ENCODE data around the gene FKBP1A. TPM values are rescaled to one million over a fixed set of nuclear protein-coding genes. Genes with fewer than 3 reads are reported as not detected.

FKBP1A gene
- total and polyA plus RNA-seq, 2 donors (not counting 3 experiments of a cell fraction or from before 2014, with no cell fraction given) = 968 to 1,972 TPM

GRCh38 chr20:1377341-1377871 lies 15.4 kb downstream of the FKBP1A start:
- Histone ChIP-seq H3K4me3 (replicated peaks in 1 of 3; ENCODE audit: insufficient read depth in 1 of 3, low read depth in 1 of 3, low read length in 3 of 3) (peak overlapping the region in 1 of 3 experiments; percentile 3), H3K27me3 (ENCODE audit: control insufficient read depth in 2 of 2, insufficient read depth in 2 of 2, low read length in 2 of 2) (no peaks in the 10 kb centered on the region), H3K36me3 (ENCODE audit: control insufficient read depth in 2 of 2, extremely low read depth in 1 of 2, insufficient read depth in 2 of 2, low read length in 2 of 2) (peaks cover 2 to 7% of the 10 kb centered on the region in 2 experiments), H3K79me2 (ENCODE audit: control insufficient read depth, insufficient read depth, low read length) (peaks cover 99% of the 10 kb centered on the region), H2AFZ (ENCODE audit: low read depth, low read length) (no peak overlapping the region), H3K9ac (replicated peaks; ENCODE audit: extremely low read depth, insufficient read depth, low read length) (peak overlapping the region; percentile 18), H3K4me2 (ENCODE audit: insufficient read depth, low read length) (peak overlapping the region; percentile 63), H4K20me1 (replicated peaks; ENCODE audit: control insufficient read depth, extremely low read depth, insufficient read depth, low read length) (peaks cover 4% of the 10 kb centered on the region), H3K27ac (ENCODE audit: insufficient read depth, low read depth, low read length) (peak overlapping the region; percentile 83), H3K9me1 (replicated peaks; ENCODE audit: control insufficient read depth, extremely low read depth, insufficient read depth, low read length) (no peaks in the 10 kb centered on the region), H3K4me1 (ENCODE audit: control insufficient read depth, extremely low read depth, insufficient read depth, low read length) (peaks cover 100% of the 10 kb centered on the region), H3K9me3 (replicated peaks; ENCODE audit: control insufficient read depth, insufficient read depth, low read length) (no peaks in the 10 kb centered on the region)
- POLR2A ChIA-PET = interaction anchor here (1.3 to 2.7 kb wide), 2 partner anchors 9 to 14 kb away, joined by 4 to 11 read pairs; no protein-coding TSS in a partner anchor
- dilution Hi-C loops (cut with MboI; ENCODE audit: extremely low pct_ligation_motif_present, low sequenced_read_pairs) = no loop called here
- peak; percentile 55 for DNase-seq (ENCODE audit: low read depth, low spot score)
- FAIRE-seq = no peak
- CTCF ChIA-PET = interaction anchor here (0.7 to 3.2 kb wide), 9 partner anchors 9 to 127 kb away, joined by 3 to 24 read pairs (median 3); partner anchors contain the start of gene FKBP1A
- BruUV-seq (replicated peaks) = no TSS peak
- intact Hi-C loops (cut with micrococcal nuclease) = loop anchor here (1.0 kb wide), 2 partner anchors 8 to 12 kb away; no protein-coding TSS in a partner anchor
- no peak for TF ChIP-seq JUN (IDR thresholded peaks at IDR 0.05; ENCODE audit: borderline replicate concordance, insufficient read depth, insufficient read length, low read depth)
- no peak for TF ChIP-seq EZH2 (IDR thresholded peaks at IDR 0.05; ENCODE audit: borderline replicate concordance, low read depth, low read length, severe bottlenecking)
- no peak for TF ChIP-seq MAX (IDR thresholded peaks at IDR 0.05; ENCODE audit: insufficient read depth, insufficient read length)
- TF ChIP-seq POLR2A (IDR thresholded peaks at IDR 0.05; ENCODE audit: low read depth, low read length) = no peak
- TF ChIP-seq GATA2 (IDR thresholded peaks at IDR 0.05; ENCODE audit: insufficient read depth, insufficient read length, low read depth, low read length) = no peak
- no peak for TF ChIP-seq MYC (IDR thresholded peaks at IDR 0.05; ENCODE audit: low read depth, low read length)
- no peak for TF ChIP-seq POLR2AphosphoS5 (IDR thresholded peaks at IDR 0.05; ENCODE audit: insufficient read depth, low read depth, low read length)
- TF ChIP-seq FOS (IDR thresholded peaks at IDR 0.05; ENCODE audit: borderline replicate concordance, insufficient read depth, low read length) = no peak
- no peak for TF ChIP-seq CTCF (IDR thresholded peaks at IDR 0.05; ENCODE audit: extremely low read depth in 1 of 2, insufficient read depth in 1 of 2, low read depth in 1 of 2, low read length in 2 of 2)

Data from endothelial cell of umbilical vein (primary cell).